HepG2 (cell line): ENCODE data around the gene KCTD19. TPM values are rescaled to one million over a fixed set of nuclear protein-coding genes. Genes with fewer than 3 reads are reported as not detected.

Source experiments
- ARNT ChIP-seq: fragments of 450-650 bp; IDR thresholded peaks from 2 replicates; pipeline ENCODE4 v1.6.1; 2017
- ARNT2 ChIP-seq: sonication (generic); formaldehyde crosslinking; IDR thresholded peaks from 2 replicates; pipeline ENCODE4 v1.8.0; 2022; ENCODE audit warnings: mild to moderate bottlenecking, low read depth, missing genetic modification reagents, moderate library complexity
- HNF4A ChIP-seq: sonication (generic); formaldehyde crosslinking; IDR thresholded peaks from 2 replicates; pipeline ENCODE4 v1.4.0; 2020; ENCODE audit warnings: missing genetic modification reagents
- KLF11 ChIP-seq: IDR thresholded peaks from 2 replicates; pipeline ENCODE4 v1.6.1; 2016; ENCODE audit warnings: missing compliant biosample characterization
- POLR2AphosphoS2 ChIP-seq: IDR thresholded peaks from 2 replicates; pipeline ENCODE4 v1.6.1; 2011; ENCODE audit warnings: low read depth, low read length, improper control_type of control experiment
- REPIN1 ChIP-seq: sonication (generic); formaldehyde crosslinking; IDR thresholded peaks from 2 replicates; pipeline ENCODE4 v1.8.0; 2022; ENCODE audit warnings: missing genetic modification reagents, low read depth, mild to moderate bottlenecking, borderline replicate concordance
- RXRA ChIP-seq: sonication (generic); formaldehyde crosslinking; IDR thresholded peaks from 2 replicates; pipeline ENCODE4 v1.5.1; 2020; ENCODE audit warnings: missing genetic modification reagents
- SAFB2 ChIP-seq: sonication (generic); formaldehyde crosslinking; IDR thresholded peaks from 2 replicates; pipeline ENCODE4 v1.5.1; 2020; ENCODE audit warnings: missing genetic modification reagents, low read depth, mild to moderate bottlenecking, borderline replicate concordance
- SP4 ChIP-seq: sonication (generic); formaldehyde crosslinking; IDR thresholded peaks from 2 replicates; pipeline ENCODE4 v1.8.1; 2023; ENCODE audit warnings: mild to moderate bottlenecking, missing genetic modification reagents
- TGIF2 ChIP-seq: IDR thresholded peaks from 2 replicates; pipeline ENCODE4 v1.6.1; 2016; ENCODE audit warnings: control low read depth, missing compliant biosample characterization
- TOE1 ChIP-seq: sonication (generic); formaldehyde crosslinking; IDR thresholded peaks from 2 replicates; pipeline ENCODE4 v1.4.0; 2020; ENCODE audit warnings: mild to moderate bottlenecking, missing genetic modification reagents
- ZBTB38 ChIP-seq: sonication (generic); formaldehyde crosslinking; IDR thresholded peaks from 2 replicates; pipeline ENCODE4 v1.5.1; 2020; ENCODE audit warnings: mild to moderate bottlenecking, missing genetic modification reagents
- ZFP82 ChIP-seq: sonication (generic); formaldehyde crosslinking; IDR thresholded peaks from 2 replicates; pipeline ENCODE4 v1.5.1; 2020; ENCODE audit warnings: mild to moderate bottlenecking, missing genetic modification reagents, borderline replicate concordance
- ZMYM2 ChIP-seq: sonication (generic); formaldehyde crosslinking; IDR thresholded peaks from 2 replicates; pipeline ENCODE4 v1.8.0; 2022; ENCODE audit warnings: mild to moderate bottlenecking, missing genetic modification reagents
- ZNF33B ChIP-seq: sonication (generic); formaldehyde crosslinking; IDR thresholded peaks from 2 replicates; pipeline ENCODE4 v1.5.1; 2020; ENCODE audit warnings: mild to moderate bottlenecking, missing genetic modification reagents
- ZNF432 ChIP-seq: sonication (generic); formaldehyde crosslinking; IDR thresholded peaks from 2 replicates; pipeline ENCODE4 v1.5.0; 2020; ENCODE audit warnings: missing genetic modification reagents, mild to moderate bottlenecking, borderline replicate concordance
- ZNF83 ChIP-seq: sonication (generic); formaldehyde crosslinking; IDR thresholded peaks from 2 replicates; pipeline ENCODE4 v1.4.0; 2020; ENCODE audit warnings: missing genetic modification reagents, mild to moderate bottlenecking, borderline replicate concordance
- ZNF879 ChIP-seq: sonication (generic); formaldehyde crosslinking; IDR thresholded peaks from 2 replicates; pipeline ENCODE4 v1.8.1; 2023; ENCODE audit warnings: missing genetic modification reagents
- polyA plus RNA-seq, 8 experiments: library from polyadenylated mRNA; depleted of rRNA in 3 of 8; stranded (reverse) in 7 of 8; unstranded in 1 of 8; fragments of >200 nt; fragmentation: Illumina TruSeq in 4 of 8; extraction: Trizol in 4 of 8; gene quantifications; 2 replicates each; pipeline versions ENCODE4 v1.2.1 to v1.2.3, GENCODE V29; 2011 to 2016; ENCODE audit warnings: low read depth in 4 of 8, missing spikeins in 1 of 8, mixed read lengths in 1 of 8; ENCODE audit not compliant: insufficient read depth in 1 of 8
- total RNA-seq, 5 experiments: library from RNA; depleted of rRNA; stranded (reverse); fragments of >200 nt; fragmentation: Illumina TruSeq; extraction: Trizol; gene quantifications; 2 replicates each; pipeline ENCODE4 v1.2.3, GENCODE V29; 2016; ENCODE audit warnings: low read depth in 1 of 5
- TF ChIP-seq, protein P1 (sequence below): sonication (generic); formaldehyde crosslinking; IDR thresholded peaks from 2 replicates; pipeline ENCODE4 v1.5.0; 2020; ENCODE audit warnings: mild to moderate bottlenecking, missing genetic modification reagents, borderline replicate concordance
- TF ChIP-seq, protein P2 (sequence below): sonication (generic); formaldehyde crosslinking; conservative IDR thresholded peaks from 2 replicates; pipeline ENCODE4 v1.5.0; 2020; ENCODE audit warnings: missing genetic modification reagents
- TF ChIP-seq, protein P3 (sequence below): sonication (generic); formaldehyde crosslinking; IDR thresholded peaks from 2 replicates; pipeline ENCODE4 v1.4.0; 2020; ENCODE audit warnings: missing genetic modification reagents
- TF ChIP-seq, protein P4 (sequence below): sonication (generic); formaldehyde crosslinking; IDR thresholded peaks from 2 replicates; pipeline ENCODE4 v1.4.0; 2020; ENCODE audit warnings: missing genetic modification reagents

KCTD19 gene
- total and polyA plus RNA-seq, 2 of the 13 experiments (the other 11 are each of a cell fraction or from before 2014, with no cell fraction given) = not detected

DNA sequence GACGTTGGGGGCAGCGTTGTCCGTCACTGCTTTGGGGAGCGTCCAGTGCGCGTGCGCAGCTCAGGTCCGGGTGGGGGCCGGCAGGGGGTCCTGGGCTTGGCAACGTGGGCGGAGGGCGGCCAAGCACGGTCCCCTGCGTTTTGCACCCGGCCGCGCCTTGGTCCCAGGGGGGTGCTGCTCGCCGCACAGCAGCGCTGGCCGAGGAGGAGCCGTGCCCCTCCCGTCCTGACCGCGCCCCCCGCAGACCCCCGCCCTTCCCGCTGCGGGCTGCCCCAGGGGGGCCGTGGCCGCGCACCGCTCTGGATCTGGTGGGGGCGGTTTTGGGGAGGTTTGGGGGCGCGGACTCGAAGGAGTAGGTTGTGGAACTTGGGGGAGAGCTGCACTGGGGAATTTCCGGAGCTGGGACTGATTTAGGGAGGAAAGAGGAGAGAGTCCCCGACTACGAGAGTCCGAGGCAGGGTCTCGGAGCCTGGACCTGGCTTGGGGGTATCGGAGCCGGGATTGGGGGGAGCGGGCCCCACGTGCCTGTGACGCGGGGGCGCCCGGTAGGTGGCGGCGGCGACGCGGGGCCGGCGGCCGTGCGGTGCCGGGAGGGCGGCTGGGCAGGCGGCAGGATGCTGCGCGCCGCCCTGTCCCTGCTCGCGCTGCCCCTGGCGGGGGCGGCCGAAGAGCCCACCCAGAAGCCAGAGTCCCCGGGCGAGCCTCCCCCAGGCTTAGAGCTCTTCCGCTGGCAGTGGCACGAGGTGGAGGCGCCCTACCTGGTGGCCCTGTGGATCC, 78.0 kb downstream of the KCTD19 start, which contains the start of gene SLC9A5 (continued):
- TF ChIP-seq, protein P1, sequence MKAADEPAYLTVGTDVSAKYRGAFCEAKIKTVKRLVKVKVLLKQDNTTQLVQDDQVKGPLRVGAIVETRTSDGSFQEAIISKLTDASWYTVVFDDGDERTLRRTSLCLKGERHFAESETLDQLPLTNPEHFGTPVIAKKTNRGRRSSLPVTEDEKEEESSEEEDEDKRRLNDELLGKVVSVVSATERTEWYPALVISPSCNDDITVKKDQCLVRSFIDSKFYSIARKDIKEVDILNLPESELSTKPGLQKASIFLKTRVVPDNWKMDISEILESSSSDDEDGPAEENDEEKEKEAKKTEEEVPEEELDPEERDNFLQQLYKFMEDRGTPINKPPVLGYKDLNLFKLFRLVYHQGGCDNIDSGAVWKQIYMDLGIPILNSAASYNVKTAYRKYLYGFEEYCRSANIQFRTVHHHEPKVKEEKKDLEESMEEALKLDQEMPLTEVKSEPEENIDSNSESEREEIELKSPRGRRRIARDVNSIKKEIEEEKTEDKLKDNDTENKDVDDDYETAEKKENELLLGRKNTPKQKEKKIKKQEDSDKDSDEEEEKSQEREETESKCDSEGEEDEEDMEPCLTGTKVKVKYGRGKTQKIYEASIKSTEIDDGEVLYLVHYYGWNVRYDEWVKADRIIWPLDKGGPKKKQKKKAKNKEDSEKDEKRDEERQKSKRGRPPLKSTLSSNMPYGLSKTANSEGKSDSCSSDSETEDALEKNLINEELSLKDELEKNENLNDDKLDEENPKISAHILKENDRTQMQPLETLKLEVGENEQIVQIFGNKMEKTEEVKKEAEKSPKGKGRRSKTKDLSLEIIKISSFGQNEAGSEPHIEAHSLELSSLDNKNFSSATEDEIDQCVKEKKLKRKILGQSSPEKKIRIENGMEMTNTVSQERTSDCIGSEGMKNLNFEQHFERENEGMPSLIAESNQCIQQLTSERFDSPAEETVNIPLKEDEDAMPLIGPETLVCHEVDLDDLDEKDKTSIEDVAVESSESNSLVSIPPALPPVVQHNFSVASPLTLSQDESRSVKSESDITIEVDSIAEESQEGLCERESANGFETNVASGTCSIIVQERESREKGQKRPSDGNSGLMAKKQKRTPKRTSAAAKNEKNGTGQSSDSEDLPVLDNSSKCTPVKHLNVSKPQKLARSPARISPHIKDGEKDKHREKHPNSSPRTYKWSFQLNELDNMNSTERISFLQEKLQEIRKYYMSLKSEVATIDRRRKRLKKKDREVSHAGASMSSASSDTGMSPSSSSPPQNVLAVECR (CRISPR knock-in tag) = no peak
- TF ChIP-seq SP4 (CRISPR knock-in tag) = no peak; the same call in 1 of the 2 replicates
- TF ChIP-seq TOE1 (CRISPR knock-in tag) = no peak
- TF ChIP-seq, protein P2, sequence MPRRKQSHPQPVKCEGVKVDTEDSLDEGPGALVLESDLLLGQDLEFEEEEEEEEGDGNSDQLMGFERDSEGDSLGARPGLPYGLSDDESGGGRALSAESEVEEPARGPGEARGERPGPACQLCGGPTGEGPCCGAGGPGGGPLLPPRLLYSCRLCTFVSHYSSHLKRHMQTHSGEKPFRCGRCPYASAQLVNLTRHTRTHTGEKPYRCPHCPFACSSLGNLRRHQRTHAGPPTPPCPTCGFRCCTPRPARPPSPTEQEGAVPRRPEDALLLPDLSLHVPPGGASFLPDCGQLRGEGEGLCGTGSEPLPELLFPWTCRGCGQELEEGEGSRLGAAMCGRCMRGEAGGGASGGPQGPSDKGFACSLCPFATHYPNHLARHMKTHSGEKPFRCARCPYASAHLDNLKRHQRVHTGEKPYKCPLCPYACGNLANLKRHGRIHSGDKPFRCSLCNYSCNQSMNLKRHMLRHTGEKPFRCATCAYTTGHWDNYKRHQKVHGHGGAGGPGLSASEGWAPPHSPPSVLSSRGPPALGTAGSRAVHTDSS (CRISPR knock-in tag) = no peak
- no peak for TF ChIP-seq ZMYM2 (CRISPR knock-in tag)
- TF ChIP-seq ZNF83 (CRISPR knock-in tag) = 0 out of 2 replicates have a peak, but pooled peaks have one; percentile 50
- TF ChIP-seq ZFP82 = peak; percentile 25; the same call in 1 of the 2 replicates
- TF ChIP-seq HNF4A (CRISPR knock-in tag) = no peak
- 0 out of 2 replicates have a peak, but pooled peaks have one; percentile 32 for TF ChIP-seq KLF11 (CRISPR knock-in tag)
- TF ChIP-seq TGIF2 (CRISPR knock-in tag) = no peak; the same call in 1 of the 2 replicates
- TF ChIP-seq ARNT2 (CRISPR knock-in tag) = peak; percentile 46; the same call in 1 of the 2 replicates
- TF ChIP-seq, protein P3, sequence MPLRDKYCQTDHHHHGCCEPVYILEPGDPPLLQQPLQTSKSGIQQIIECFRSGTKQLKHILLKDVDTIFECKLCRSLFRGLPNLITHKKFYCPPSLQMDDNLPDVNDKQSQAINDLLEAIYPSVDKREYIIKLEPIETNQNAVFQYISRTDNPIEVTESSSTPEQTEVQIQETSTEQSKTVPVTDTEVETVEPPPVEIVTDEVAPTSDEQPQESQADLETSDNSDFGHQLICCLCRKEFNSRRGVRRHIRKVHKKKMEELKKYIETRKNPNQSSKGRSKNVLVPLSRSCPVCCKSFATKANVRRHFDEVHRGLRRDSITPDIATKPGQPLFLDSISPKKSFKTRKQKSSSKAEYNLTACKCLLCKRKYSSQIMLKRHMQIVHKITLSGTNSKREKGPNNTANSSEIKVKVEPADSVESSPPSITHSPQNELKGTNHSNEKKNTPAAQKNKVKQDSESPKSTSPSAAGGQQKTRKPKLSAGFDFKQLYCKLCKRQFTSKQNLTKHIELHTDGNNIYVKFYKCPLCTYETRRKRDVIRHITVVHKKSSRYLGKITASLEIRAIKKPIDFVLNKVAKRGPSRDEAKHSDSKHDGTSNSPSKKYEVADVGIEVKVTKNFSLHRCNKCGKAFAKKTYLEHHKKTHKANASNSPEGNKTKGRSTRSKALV (CRISPR knock-in tag) = no peak
- TF ChIP-seq, protein P4, sequence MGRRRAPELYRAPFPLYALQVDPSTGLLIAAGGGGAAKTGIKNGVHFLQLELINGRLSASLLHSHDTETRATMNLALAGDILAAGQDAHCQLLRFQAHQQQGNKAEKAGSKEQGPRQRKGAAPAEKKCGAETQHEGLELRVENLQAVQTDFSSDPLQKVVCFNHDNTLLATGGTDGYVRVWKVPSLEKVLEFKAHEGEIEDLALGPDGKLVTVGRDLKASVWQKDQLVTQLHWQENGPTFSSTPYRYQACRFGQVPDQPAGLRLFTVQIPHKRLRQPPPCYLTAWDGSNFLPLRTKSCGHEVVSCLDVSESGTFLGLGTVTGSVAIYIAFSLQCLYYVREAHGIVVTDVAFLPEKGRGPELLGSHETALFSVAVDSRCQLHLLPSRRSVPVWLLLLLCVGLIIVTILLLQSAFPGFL (CRISPR knock-in tag) = no peak
- TF ChIP-seq ZNF432 (CRISPR knock-in tag) = no peak
- TF ChIP-seq SAFB2 (CRISPR knock-in tag) = no peak
- no peak; the same call in 1 of the 2 replicates for TF ChIP-seq RXRA
- no peak for TF ChIP-seq ZNF33B (CRISPR knock-in tag)
- no peak for TF ChIP-seq ZBTB38 (CRISPR knock-in tag)
- TF ChIP-seq POLR2AphosphoS2 = no peak
- TF ChIP-seq ZNF879 (CRISPR knock-in tag) = no peak
- no peak for TF ChIP-seq REPIN1 (CRISPR knock-in tag)
- no peak for TF ChIP-seq ARNT
